Stimulated activated CD4-positive, alpha-beta T cell treated with anti-CD3 and anti-CD28 coated beads, Interleukin-15, amount 100 ng/mL, for 1 hour (primary cell): Measurements from ENCODE around the gene ATP8B3.
A peak's percentile ranks its signal among the peaks of the same experiment; 100 is the strongest.
"Not testable (repeated sequence)": the region's sequence is repeated elsewhere in the genome, so short reads cannot be mapped to it uniquely, and the experiment has no call there.

Experiments used
- DNase-seq, 2 donors: peaks; one replicate each; pipeline ENCODE4 v3.0.0-alpha.2; 2020; ENCODE audit warnings: low read depth in 1 of 2, low spot score in 1 of 2

The ATP8B3 gene

DNA sequence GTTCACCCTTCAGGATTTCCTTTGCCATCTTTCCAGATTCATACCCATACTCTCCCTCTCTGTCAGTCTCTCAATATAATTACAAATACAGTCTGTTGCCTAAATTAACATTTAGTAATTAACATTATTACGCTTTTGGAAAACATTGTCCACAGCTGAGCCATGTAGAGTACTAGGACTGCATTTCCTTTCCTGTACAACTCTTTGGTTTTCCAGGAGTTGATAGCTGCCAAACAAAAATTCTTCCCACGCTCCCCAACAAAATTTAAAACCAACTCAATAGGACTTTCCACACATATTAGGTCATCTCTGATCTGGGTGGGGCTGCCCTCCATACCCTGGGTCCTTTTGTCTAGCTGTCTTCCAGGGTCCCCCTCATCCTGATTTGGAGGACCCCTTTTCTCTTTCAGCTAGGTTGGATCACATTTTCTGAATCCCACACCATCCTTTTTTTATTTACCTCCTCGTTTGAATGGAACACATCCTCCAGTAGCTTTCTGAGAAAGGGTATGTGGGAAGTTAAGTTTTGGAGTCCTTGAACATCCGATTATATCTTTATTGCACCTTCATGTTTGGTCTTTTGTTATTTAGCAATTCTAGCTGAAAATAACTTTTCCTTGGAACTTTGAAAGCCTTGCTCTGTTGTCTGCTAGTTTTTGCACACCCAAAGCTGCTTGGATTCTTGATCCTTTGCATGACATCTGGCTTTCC lies 41.1 kb downstream of the ATP8B3 start:
- no peak for DNase-seq

DNA sequence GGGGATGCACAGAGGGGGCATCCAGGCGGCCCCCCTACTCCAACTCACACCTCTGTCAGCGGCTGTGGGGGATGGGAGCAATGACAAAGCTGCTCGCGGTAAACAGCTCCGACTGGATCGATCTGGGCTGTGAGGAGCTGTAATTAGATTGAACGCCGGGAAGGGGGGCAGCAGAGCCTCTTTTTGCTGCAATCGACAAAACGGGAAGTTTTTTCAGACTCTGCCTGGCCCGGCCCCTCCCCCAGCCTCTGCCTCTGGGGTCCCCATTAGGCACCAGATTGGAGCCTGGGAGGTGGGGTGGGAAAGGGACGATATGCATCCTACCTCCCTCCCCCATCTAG lies 42.5 kb downstream of the ATP8B3 start:
- DNase-seq, result no peak

DNA sequence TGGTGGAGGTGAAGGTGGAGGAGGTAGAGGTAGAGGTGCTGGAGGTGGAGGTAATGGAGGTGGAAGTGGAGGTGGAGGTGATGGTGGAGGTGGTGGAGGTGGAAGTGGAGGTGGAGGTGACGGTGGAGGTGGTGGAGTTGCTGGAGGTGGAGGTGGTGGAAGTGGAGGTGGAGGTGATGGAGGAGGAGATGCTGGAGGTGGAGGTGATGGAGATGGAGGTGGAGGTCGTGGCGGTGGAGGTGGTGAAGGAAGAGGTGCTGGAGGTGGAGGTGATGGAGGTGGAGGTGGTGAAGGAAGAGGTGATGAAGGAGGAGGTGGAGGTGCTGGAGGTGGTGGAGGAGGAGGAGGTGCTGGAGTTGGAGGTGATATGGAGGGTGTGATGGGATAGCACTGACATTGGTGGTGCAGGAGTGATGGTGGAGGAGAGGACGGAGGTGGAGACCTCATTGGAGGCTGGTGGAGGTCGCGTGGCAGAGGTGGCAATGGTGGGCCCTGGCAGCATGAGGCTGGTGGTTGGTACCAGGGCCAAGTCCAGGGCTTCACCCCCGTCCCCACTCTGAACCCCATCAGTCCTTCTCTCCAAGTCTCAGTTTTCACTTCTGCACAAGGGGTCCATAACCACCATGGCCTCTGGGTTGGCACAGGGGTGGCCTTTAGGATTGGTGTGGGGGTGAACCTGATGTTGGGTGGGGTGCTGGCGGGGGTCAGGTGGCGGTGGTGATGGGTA lies 43.0 kb downstream of the ATP8B3 start:
- DNase-seq, result no peak

DNA sequence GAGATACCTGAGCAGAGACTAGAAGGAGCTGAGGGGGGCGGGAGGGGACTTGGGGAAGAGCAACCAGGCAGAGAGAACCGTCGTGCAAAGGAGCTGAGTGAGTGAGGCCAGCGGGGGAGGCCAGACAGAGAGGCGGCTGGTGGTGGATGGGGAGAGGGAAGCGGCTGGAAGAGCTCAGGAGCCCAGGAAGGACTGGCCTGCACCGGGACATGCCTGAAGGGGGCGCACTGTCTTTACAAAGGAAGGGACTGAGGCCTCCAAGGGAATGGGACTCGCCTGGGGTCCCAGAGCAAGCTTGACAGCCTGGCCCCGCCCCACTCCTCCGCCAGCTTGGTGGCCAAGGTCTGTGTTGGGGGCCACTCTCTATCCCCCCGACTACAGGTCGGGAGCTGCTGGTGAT lies 43.8 kb downstream of the ATP8B3 start:
- DNase-seq, result no peak

DNA sequence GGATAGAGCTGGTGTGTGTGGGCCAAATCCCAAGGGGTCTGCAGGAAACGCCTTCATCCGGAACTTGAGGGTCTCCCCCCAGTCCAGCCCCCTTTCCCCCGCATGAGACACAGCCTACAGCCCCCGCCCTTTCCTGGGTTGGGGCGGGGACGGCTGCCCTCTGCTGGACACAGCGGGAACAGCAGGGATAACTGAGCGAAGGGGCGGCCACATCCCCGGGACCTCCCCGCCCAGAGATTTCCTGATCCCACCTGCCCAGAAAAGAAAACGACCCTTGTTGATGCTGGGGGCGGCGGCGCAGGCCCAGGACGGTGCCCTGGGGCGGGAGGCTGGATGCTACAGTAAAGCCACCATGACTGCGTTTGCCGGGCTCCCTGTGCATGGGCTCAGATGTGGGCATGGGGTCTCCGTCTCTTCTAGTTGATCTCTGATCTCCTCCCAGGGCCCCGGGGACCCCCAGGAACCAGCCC lies 44.6 kb downstream of the ATP8B3 start:
- DNase-seq, result peak; percentile 40 to 56

DNA sequence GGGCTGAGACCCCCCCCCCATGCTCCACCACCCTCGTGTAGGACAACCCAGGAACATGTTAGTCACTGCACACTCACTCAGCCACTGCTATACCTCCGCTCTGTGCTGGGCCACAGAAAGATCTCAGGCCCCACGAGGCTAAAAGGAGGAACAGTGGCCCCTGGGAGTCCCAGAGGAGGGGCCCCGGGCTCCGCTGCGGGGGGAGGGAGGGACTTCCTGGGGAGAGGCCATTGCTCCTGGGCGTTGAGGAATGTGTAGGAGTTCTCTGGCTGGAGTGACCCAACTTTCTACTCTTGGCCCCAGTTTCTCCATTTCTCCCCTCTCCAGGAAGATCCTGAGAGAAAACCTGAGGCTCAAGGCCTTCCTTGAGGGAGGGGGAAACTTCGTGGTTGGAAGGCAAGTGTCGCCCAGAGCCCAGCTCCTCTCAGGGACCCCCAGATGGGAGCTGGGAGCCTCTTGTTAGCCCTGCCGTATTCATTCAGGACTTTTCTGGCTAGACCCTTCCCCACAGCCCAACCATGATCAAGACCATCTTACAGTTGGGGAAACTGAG lies 45.2 kb downstream of the ATP8B3 start:
- DNase-seq, result no peak

DNA sequence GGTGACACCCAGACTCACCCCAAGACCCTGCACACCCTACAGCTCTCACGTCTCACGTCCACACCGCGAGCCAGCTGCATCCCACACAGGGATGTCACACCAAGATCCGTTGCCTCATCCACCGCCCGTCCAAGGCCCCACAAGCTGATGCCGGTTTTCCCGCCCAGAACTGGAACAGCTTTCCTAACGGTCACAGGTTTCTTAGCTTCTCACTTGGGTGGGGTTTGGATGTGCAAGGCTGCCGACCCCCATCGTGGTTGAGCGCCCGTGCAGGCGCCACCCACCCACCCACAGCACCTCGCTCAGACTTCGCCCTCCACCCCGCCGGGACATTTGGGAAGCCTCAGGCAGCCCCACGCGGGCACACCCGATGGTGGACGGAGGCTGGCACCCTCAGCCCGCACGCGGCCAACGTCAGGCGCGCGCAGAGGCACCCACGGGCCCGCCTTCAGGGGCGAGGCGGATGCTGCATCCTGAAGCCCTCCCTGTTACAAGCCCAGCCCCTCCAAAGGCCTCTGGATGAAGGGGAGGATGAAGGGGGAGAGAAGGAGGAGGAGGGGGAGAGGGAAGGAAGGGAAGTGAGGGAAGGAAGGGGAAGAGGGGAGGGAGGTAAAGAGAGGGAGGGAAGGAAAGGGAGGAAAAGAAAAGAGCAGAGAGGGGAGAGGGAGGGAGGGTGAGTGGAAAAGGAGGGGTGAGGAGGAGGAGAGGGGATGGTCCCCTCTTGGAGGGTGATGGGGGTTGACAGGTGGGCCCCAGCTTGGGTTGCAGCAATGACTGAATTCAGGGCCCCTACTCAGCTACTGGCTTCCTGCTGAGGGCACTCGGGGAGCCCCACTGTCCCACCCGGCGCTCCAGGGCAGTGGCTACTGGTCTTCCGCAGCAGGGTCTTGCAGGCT lies 45.9 kb downstream of the ATP8B3 start:
- DNase-seq, result no peak

DNA sequence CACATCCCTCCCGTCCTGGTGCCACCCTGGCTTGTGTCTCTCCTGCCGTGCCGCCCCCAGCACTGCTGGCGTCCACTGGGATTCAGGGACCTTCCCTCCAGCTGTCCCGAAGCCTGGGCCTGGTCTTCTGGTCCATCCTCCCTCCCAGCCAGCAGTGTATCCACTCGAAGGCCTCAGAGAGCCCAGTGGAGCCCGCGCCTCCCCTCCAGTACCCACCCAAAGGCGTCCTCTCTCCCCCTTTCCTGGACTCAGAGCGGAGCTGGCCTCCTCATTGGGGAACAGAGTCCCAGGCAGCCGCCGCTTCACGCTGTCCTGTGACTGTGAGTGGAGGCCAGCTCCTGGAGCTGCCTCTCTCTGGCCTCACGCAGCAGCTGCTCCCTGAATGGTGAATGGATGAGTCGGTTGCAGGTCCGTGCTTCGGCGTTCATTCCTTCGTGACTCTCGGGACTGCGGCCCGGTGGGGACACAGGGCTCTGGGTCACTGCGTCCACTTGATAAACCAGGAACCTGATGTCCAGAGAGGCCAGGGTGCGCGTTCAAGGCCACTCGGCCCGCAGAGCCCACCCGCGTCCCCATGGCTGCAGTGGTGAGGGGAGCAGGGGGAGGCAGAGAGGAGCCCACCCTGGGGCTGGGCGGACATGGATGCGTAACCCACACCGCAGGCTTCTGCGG lies 46.7 kb downstream of the ATP8B3 start:
- DNase-seq, result no peak

DNA sequence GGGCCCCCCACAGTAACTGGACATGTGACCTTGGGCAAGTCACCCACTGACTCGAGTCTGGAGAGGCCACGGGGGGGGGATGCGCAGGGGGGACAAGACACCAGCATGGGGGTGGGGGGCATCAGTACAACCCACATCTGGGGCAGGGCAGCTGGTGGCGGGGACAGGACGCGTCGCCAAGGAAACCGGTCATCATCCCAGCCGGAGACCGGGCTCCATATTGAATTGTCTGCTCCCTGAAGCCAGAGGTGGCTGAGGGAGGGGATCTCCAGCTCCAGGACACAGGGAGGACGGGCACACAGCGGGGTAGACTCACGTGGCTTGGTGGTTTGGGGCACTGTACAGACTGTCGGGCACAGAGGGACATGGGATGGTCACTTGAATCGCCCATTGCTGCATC lies 47.3 kb downstream of the ATP8B3 start:
- no peak for DNase-seq

DNA sequence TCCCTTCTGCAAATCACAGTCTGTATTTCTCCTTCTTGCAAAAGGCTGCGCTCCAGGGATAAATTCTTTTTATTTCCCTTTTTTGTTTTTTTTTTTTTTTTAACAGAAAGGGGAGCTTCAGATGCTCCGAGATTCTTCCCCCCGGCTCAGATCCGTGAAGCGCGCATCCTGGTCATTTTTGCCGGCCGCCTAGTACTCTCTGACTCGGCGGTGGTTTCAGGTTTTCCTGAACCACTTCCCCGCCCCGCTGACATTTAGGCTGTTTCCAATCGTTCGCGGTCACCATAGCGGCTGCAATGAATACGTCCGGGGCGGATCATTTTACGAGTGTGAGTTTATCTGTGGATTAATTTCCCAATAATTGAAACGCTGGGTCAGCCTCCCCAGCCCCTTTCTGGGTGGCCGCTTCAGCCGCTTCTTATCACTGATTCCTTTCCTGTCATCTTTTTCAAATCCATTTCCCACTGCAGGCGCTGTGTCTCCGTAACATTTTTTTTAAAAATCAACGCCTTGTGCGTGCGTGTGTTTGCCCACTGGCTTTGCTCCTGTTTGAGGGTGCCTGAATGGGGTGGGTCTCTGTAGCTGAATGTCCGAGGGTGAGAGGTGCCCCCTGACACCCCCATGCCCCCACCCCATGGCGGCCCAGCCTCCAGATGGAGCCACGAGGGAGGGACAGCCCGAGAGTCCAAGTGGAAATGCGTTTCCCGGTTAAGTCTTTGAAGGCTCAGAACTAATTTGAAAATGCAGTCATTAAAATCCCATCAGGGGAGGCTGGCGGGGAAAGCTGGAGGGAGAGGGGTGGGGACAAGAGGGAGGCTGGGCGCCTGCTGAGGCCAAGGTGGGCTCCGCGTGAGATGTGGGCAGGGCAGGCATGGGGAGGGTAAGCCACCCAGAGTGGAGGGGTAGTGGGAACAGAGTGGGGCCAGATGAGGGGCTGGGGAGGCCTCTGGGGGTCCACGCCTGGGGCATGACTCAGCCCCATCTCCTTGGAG lies 48.1 kb downstream of the ATP8B3 start:
- no peak for DNase-seq

DNA sequence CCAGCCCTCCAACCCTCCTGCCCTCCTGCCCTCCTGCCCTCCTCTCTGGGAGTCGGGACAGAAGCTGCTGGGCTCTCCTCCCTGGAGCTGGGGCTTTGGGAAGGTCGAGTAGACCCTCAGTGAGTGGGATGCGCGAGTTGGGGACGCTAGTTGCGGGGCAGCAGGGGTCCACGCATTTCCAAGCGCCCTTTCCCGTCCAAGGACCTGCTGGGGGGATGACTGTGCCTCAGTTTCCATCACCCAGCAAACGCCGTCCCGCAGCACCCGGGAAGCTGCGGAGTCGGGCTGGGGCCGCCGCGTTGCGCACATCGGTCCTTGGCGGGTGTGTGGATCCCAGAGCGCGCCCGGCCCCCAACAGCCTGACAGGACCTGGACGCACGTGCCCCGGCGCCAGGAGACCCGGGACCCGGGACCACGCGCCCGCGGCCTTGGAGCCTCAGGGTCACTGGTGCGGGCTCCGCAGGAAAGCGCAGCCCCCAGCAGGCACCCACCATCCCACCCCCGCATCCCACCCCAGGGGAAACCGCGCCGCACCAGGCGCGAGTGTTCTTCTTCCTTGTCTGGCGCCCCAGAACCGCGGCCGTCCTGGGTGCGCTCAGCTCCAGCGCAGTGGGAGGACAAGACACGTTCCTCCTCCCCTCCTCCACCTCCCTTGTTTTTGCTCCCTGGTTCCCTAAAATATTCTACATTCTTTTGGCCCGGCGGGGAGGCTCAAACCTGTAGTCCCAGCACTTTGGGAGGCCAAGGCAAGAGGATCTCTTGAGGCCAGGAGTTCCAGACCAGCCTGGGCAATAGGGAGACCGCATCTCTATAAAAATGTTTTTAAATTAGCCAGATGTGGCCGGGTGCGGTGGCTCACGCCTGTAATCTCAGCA lies 49.6 kb downstream of the ATP8B3 start:
- no peak for DNase-seq

DNA sequence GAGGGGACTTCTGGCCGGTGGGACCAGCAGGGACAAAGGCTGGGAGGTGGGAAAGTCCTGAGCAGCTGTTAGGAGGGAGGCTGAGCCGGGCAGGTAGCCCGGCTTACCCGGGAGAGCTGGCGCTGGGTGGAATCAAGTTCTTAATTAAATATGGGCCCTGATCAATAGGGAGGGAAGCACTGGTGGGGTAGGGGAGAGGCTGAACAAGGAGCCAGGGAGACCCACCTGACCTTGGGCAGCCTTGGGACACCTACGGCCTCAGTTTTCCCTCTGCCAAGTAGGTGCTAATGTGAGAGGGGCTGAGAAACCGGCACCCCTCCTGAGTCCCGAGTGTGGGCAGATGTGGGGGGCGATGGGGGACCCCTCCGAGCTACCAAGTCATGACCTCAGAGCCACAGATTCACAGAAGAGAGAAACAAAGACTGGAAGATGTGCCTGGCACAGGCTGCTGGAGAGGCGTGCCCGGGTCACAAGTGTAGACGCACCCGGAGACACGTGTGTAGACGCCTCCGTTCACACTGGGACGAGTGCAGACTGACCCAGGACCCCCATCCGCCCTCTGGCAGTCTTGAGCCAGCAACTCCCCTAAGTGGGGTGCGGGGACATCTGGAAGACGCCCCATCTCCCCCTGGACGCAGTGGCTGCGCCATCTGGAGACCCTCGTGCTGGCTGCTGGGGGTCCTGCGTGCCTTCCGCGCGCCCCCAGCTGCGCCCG lies 50.4 kb downstream of the ATP8B3 start:
- no peak for DNase-seq

DNA sequence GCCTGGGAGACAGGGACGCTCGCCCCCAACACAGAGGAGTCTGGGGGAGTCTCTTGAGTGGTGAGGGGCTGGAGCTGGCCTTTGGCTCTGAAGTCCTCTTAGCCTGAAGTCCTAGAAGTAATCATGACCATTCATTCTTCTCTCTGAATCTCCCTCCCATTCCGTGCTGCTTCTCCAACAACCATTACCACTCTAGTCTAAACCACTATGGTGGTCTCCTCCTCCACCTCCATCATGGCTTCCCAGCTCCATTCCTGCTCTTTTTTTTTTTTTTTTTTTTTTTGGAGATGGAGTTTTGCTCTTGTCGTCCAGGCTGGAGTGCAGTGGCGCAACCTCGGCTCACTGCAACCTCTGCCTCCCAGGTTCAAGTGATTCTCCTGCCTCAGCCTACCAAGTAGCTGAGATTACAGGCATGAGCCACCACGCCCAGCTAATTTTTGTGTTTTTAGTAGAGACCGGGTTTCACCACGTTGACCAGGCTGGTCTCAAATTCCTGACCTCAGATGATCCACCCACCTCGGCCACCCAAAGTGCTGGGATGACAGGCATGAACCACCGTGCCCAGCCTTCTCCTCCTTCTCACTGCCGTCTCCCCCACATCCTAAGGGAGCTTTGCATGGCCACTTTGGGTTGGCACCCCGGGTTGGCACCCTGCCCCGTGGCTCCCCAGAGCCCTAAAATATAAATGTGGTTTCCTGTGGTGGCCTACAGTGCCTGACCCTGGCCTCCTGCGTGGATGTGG lies 51.1 kb downstream of the ATP8B3 start:
- not testable (repeated sequence) for DNase-seq

DNA sequence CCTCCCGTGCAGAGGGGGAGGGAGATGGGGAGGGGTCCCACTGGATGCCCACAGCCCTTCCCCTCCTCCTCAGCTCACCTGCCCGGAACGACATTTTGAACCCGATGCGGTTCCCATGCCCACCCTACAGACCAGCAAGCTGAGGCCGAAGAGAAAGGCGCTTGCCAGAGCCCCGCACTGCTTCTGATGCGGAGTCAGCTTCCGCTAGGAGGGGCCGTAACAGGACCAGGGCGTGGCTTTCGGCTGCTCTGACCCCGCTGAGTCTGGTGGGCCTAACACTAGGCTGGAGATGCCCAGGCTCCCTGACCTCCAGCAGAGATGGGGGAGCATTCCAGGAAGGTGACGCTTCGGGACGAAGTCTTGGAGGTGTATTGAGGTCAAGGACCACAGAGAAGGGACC lies 52.1 kb downstream of the ATP8B3 start:
- DNase-seq, result no peak

DNA sequence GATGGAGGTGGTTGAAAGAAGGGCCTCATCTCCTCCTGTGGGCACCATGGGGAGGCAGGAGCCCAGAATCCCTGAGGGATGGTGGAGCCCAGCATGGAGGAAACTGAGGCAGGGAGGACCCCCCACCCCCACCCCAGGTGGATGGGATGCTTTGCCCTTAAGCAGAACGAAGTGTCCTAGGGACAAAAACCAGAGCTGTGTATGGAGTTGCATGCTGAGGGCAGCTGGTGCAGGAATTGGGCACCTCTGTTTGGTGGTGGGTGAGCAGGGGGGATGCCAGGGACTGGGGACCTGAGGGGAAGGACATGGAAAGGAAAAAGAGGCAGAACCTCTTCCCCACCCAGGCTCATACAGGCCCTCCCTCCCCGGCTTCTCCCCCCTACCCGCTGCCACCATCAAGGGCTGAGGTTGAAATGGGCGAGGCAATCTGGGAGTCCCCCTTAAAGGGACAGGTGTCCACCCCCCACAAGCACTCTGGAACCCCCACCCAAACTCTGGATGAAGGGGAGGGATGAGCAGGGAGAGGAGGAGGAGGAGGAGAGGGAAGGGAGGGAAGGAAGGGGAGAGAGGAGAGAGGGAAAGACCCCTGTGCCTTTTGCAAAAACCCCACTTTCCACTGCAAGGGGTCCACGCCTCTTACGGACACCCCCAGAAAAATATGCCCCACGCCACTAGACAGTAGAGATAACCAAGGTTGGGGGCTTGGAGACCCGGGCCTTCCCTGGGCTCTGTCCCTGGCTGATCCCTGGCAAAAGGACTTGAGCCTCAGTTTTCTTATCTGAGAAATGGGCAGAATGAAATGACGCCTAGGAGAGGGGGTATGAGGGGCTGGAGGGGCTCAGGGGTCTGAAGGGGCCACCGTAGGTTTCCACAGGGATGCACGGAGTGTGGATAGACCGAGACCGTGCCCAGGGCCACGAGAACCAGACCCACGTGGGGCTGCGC lies 52.8 kb downstream of the ATP8B3 start:
- no peak for DNase-seq

DNA sequence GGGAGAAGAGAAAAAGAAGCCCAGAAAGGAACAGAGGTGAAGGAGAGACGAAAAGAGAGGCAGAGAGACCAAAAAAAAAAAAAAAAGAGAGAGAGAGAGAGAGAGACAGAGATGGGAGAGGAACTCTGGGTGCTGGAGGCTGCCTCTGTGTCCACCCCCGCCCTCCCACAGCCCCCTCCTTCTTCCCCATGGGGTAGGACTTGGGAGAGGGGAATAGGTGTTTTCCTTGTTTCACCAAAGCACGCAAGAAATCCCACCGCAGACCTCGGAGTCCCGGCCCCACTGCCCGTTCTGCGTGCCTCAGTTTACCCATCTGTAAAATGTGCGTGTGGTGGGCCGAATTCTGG lies 53.9 kb downstream of the ATP8B3 start:
- DNase-seq, result no peak
